CD14-positive monocyte (primary cell): Measurements from ENCODE around the gene CAPN9. TPM values are rescaled to one million over a fixed set of nuclear protein-coding genes. Genes with fewer than 3 reads are reported as not detected.

Experiments
- DNase-seq, 3 donors: peaks; one replicate each; pipeline ENCODE4 v3.0.0-alpha.2; 2011 to 2022
- H2AFZ ChIP-seq: 2 replicates; pipeline ENCODE4 v1.6.0; 2012; ENCODE audit warnings: mild to moderate bottlenecking, low read depth, low read length, inconsistent platforms; ENCODE audit not compliant: insufficient read depth, poor library complexity, severe bottlenecking
- H3K27ac ChIP-seq, 2 donors: 1 replicate in 1 of 2; 2 replicates in 1 of 2; pipeline ENCODE4 v1.5.1; 2012 to 2013; ENCODE audit warnings: low read length in 2 of 2, control low read depth in 1 of 2, inconsistent platforms in 1 of 2, low read depth in 1 of 2, mild to moderate bottlenecking in 1 of 2
- H3K27me3 ChIP-seq, 2 donors: one replicate each; pipeline versions ENCODE4 v1.6.0 to v1.6.1; 2011 to 2013; ENCODE audit warnings: low read length in 2 of 2; ENCODE audit not compliant: control insufficient read depth in 2 of 2, insufficient read depth in 2 of 2
- H3K36me3 ChIP-seq, 2 donors: replicated peaks in 1 of 2; 1 replicate in 1 of 2; 2 replicates in 1 of 2; pipeline versions ENCODE4 v1.5.1 to v1.6.1; 2012 to 2013; ENCODE audit warnings: low read length in 2 of 2, control low read depth in 1 of 2, inconsistent platforms in 1 of 2, mild to moderate bottlenecking in 1 of 2; ENCODE audit not compliant: insufficient read depth in 2 of 2, control insufficient read depth in 1 of 2
- H3K4me1 ChIP-seq, 2 donors: 1 replicate in 1 of 2; 2 replicates in 1 of 2; pipeline versions ENCODE4 v1.5.1 to v1.6.1; 2012 to 2013; ENCODE audit warnings: low read length in 2 of 2, control low read depth in 1 of 2, inconsistent platforms in 1 of 2, mild to moderate bottlenecking in 1 of 2, moderate library complexity in 1 of 2; ENCODE audit not compliant: insufficient read depth in 2 of 2, control insufficient read depth in 1 of 2
- H3K4me2 ChIP-seq: replicated peaks from 2 replicates; pipeline ENCODE3; 2012; ENCODE audit warnings: low read length, moderate library complexity, mild to moderate bottlenecking; ENCODE audit not compliant: poor library complexity, severe bottlenecking; ENCODE audit errors: extremely low read depth
- H3K4me3 ChIP-seq, 3 experiments: fragments of 200-600 bp in 1 of 3; sonication (generic) in 1 of 3; replicated peaks in 1 of 3; 1 replicate in 2 of 3; 2 replicates in 1 of 3; pipeline ENCODE4 v1.5.1; 2011 to 2013; ENCODE audit warnings: low read length in 3 of 3, mild to moderate bottlenecking in 3 of 3, control low read depth in 2 of 3, low read depth in 2 of 3, inconsistent platforms in 1 of 3, moderate library complexity in 1 of 3
- H3K79me2 ChIP-seq: 2 replicates; pipeline ENCODE4 v1.6.0; 2012; ENCODE audit warnings: mild to moderate bottlenecking, control low read depth, inconsistent platforms, low read length, moderate library complexity; ENCODE audit not compliant: insufficient read depth
- H3K9ac ChIP-seq: 2 replicates; pipeline ENCODE4 v1.6.0; 2017; ENCODE audit warnings: low read length, mild to moderate bottlenecking; ENCODE audit not compliant: insufficient read depth, poor library complexity, severe bottlenecking
- H3K9me3 ChIP-seq, 2 donors: replicated peaks in 1 of 2; 1 replicate in 1 of 2; 2 replicates in 1 of 2; pipeline versions ENCODE4 v1.5.1 to v1.6.1; 2012 to 2013; ENCODE audit warnings: low read length in 2 of 2, control low read depth in 1 of 2; ENCODE audit not compliant: control insufficient read depth in 1 of 2, insufficient read depth in 1 of 2
- H4K20me1 ChIP-seq: 2 replicates; pipeline ENCODE4 v1.6.0; 2012; ENCODE audit warnings: mild to moderate bottlenecking, low read length, control low read depth, moderate library complexity; ENCODE audit not compliant: insufficient read depth
- H3K27ac Mint-ChIP-seq, 7 donors: one replicate each; pipeline ENCODE4 v1.8.0; 2020; ENCODE audit warnings: mild to moderate bottlenecking in 7 of 7, mixed read lengths in 7 of 7, moderate library complexity in 6 of 7, inconsistent platforms in 2 of 7
- H3K27me3 Mint-ChIP-seq, 3 donors: one replicate each; pipeline ENCODE4 v1.8.0; 2021 to 2022; ENCODE audit warnings: low read depth in 3 of 3, mild to moderate bottlenecking in 3 of 3, mixed read lengths in 3 of 3, moderate library complexity in 3 of 3, inconsistent platforms in 1 of 3
- H3K36me3 Mint-ChIP-seq, 2 donors: one replicate each; pipeline ENCODE4 v1.8.0; 2020; ENCODE audit warnings: mixed read lengths in 2 of 2, inconsistent platforms in 1 of 2, mild to moderate bottlenecking in 1 of 2
- H3K4me1 Mint-ChIP-seq: one replicate; pipeline ENCODE4 v1.8.0; 2020; ENCODE audit warnings: mild to moderate bottlenecking, mixed read lengths
- H3K4me3 Mint-ChIP-seq, 2 donors: one replicate each; pipeline ENCODE4 v1.8.0; 2020; ENCODE audit warnings: mild to moderate bottlenecking in 2 of 2, mixed read lengths in 2 of 2, moderate library complexity in 1 of 2
- H3K9me3 Mint-ChIP-seq, 7 donors: one replicate each; pipeline ENCODE4 v1.8.0; 2020 to 2022; ENCODE audit warnings: mixed read lengths in 7 of 7, mild to moderate bottlenecking in 6 of 7, moderate library complexity in 6 of 7, inconsistent platforms in 2 of 7
- CTCF ChIP-seq: fragments of 200-600 bp; IDR thresholded peaks from one replicate; pipeline ENCODE4 v1.8.0; 2022; ENCODE audit warnings: antibody characterized with exemption, mild to moderate bottlenecking
- WGBS: methylation state at CpG from one replicate; pipeline ENCODE4 v1.1.5; 2013; ENCODE audit warnings: missing lambda C conversion rate; ENCODE audit not compliant: insufficient coverage; 5-methylcytosine and 5-hydroxymethylcytosine counted together
- intact Hi-C, 2 donors: fragments of 100-400 bp; cut with micrococcal nuclease; formaldehyde crosslinking; loops; one replicate each; pipeline versions ENCODE4 v1.15.0 to v1.15.1; 2023
- polyA plus RNA-seq, 3 donors: library from polyadenylated mRNA; depleted of rRNA in 1 of 3; unstranded in 2 of 3; stranded (reverse) in 1 of 3; fragments of 300-500 nt in 2 of 3; fragments of >200 nt in 1 of 3; fragmentation: Illumina TruSeq in 2 of 3; gene quantifications; 1 replicate in 2 of 3; 2 replicates in 1 of 3; pipeline ENCODE4 v1.2.3, GENCODE V29; 2012 to 2021

The CAPN9 gene
- polyA plus RNA-seq, 3 donors, result not detected

DNA sequence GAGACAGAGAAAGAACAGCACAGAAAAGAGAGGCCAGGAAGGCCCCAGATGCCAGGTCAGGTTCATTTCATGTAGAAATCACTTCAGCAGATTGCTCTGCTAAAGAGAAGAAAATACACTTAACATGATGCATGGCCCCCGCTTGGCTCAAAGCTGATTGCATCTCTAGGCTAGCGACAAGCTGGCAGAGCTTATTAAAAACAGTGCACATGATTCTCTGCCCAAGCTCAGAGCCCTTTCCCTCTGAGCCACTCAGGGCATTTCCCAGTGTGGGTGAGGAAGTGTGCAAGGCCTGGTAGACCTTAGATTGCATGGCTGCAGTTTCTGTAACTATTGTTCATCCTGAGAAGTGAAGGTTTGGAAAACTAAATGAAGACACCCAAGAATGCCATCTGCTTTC is 3.3 kb upstream of the CAPN9 start:
- Histone ChIP-seq H3K4me3 (no peak overlapping the region), H2AFZ (no peak overlapping the region), H3K36me3 (no peaks in the 10 kb centered on the region), H4K20me1 (no peaks in the 10 kb centered on the region), H3K27me3 (no peaks in the 10 kb centered on the region), H3K4me2 (no peak overlapping the region), H3K9me3 (no peaks in the 10 kb centered on the region), H3K79me2 (no peaks in the 10 kb centered on the region), H3K4me1 (peaks cover 0 to 12% of the 10 kb centered on the region in 2 donors), H3K9ac (no peak overlapping the region), H3K27ac (no peak overlapping the region)
- peak overlapping the region in 1 of 7 donors; percentile 60 for H3K27ac Mint-ChIP-seq
- no peaks in the 10 kb centered on the region for H3K4me1 Mint-ChIP-seq
- intact Hi-C loops, result no loop called here
- WGBS, result 100% methylated on average over 2 of the region's 2 CpGs
- TF ChIP-seq CTCF, result no peak
- H3K36me3 Mint-ChIP-seq, result no peaks in the 10 kb centered on the region
- peaks cover 3 to 7% (median 3%) of the 10 kb centered on the region in 3 donors for H3K27me3 Mint-ChIP-seq
- peaks cover 0 to 2% (median 0%) of the 10 kb centered on the region in 7 donors for H3K9me3 Mint-ChIP-seq
- H3K4me3 Mint-ChIP-seq, result no peak overlapping the region
- DNase-seq, result no peak

GRCh38 chr1:230744382-230744781 is 2.8 kb upstream of the CAPN9 start:
- Histone ChIP-seq H3K36me3 (no peaks in the 10 kb centered on the region), H3K4me2 (no peak overlapping the region), H2AFZ (no peak overlapping the region), H3K4me3 (no peak overlapping the region), H4K20me1 (no peaks in the 10 kb centered on the region), H3K27ac (no peak overlapping the region), H3K4me1 (peaks cover 0 to 14% of the 10 kb centered on the region in 2 donors), H3K9me3 (no peaks in the 10 kb centered on the region), H3K79me2 (no peaks in the 10 kb centered on the region), H3K27me3 (no peaks in the 10 kb centered on the region), H3K9ac (no peak overlapping the region)
- Mint-ChIP-seq H3K36me3 (no peaks in the 10 kb centered on the region), H3K27ac (no peak overlapping the region), H3K4me3 (no peak overlapping the region), H3K27me3 (peaks cover 3% of the 10 kb centered on the region in 3 donors), H3K4me1 (no peaks in the 10 kb centered on the region), H3K9me3 (peaks cover 0 to 2% (median 0%) of the 10 kb centered on the region in 7 donors)
- DNase-seq, result no peak
- intact Hi-C loops, result no loop called here
- no peak for TF ChIP-seq CTCF
- 81% methylated on average over 5 of the region's 5 CpGs for WGBS
